GM18858 (cell line): ENCODE results near the gene CFAP299.
"Not testable (repeated sequence)": the region's sequence is repeated elsewhere in the genome, so short reads cannot be mapped to it uniquely, and the experiment has no call there.

Source experiments
- ATAC-seq: cut with Tn5 transposase; IDR thresholded peaks from one replicate; pipeline ENCODE4 v1.9.1; 2021; ENCODE audit not compliant: unreplicated experiment

CFAP299 gene

GRCh38 chr4:80705311-80705710 lies 369.8 kb downstream of the CFAP299 start:
- no peak for ATAC-seq

DNA sequence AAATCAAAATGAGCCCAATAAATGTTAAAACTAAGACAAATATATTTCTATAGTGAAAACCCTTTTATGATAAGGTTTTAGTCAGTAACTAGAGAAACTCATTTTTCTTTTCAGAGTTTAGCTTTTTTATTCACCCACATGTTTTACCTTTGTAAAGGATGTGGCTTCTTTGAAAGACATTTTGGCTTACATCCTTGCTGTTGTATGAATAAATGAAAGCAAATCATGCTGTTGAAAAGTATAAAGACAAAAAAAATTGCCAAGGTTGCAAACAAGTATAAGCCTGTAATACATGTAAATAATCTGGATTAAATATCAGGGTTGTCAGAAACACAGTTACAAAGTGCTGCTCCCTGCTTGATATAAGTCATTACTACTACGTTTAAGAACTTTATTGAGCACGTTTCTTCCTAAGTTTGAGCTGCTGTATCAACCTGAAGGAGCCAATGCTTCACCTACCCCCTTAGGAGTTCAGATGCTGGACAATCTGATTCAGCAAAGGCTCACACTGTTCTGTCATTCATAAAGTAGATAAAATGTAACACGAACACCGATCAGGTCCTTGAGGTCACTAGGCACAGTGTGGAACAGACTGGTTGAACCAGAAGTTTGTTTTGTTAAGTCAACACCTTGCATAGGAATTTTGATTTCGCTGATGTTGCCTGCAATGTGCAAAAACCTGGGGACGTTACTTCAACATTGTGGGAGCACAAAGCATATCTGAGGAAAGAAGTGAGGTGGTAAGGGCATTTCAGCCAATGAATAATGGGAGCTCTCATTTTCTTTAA lies 373.7 kb downstream of the CFAP299 start:
- ATAC-seq, result no peak

- no peak for ATAC-seq
Measured at GRCh38 chr4:80710748-80711451, 375.4 kb downstream of the CFAP299 start.

DNA sequence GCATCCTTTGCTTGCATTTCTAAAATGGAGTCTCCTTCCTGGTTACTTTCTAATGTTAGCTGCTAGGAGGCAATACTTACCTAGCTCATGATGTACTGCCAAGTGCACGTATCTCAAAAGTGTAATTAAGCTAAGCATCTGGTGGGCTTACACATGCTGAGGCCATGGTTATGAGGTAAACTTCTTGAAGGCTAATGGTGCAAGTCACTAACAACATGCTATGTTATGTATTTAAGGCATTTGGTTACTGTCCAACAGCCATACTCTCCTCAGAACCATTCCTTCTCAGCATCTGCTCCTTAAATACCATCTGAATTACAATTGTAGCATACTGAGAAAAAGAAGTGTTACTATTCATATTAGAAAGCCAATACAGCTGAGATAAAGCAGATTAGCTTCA lies 376.4 kb downstream of the CFAP299 start:
- no peak for ATAC-seq

GRCh38 chr4:80713409-80713808 lies 377.9 kb downstream of the CFAP299 start:
- no peak for ATAC-seq

- ATAC-seq, result no peak
Measured at GRCh38 chr4:80717204-80717603, 381.7 kb downstream of the CFAP299 start.

GRCh38 chr4:80726471-80726870 lies 390.9 kb downstream of the CFAP299 start:
- ATAC-seq, result no peak

- no peak for ATAC-seq
Measured at GRCh38 chr4:80730158-80730557, 394.6 kb downstream of the CFAP299 start.

- ATAC-seq, result no peak
Measured at GRCh38 chr4:80731436-80731835, 395.9 kb downstream of the CFAP299 start.

- no peak for ATAC-seq
Measured at GRCh38 chr4:80732010-80732409, 396.5 kb downstream of the CFAP299 start.

DNA sequence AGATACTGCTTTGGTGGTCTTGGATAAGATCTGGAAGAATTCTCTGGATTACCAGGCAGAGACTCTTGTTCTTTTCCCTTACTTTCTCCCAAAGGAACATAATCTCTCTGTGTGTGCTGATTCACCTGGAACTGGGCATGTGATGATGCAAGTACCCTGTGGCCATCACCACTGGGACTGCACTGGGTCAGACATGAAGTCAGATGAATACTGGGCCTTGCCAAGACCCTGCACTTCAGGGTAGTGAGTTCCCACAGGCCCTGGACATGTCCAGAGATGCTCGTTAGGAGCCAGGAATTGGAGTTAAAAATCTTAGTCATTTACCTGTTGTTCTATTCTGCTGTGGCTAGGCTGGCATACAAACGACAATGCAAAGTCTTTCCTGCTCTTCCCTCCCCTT lies 404.8 kb downstream of the CFAP299 start:
- no peak for ATAC-seq

GRCh38 chr4:80749558-80749957 lies 414.0 kb downstream of the CFAP299 start:
- ATAC-seq, result not testable (repeated sequence)

DNA sequence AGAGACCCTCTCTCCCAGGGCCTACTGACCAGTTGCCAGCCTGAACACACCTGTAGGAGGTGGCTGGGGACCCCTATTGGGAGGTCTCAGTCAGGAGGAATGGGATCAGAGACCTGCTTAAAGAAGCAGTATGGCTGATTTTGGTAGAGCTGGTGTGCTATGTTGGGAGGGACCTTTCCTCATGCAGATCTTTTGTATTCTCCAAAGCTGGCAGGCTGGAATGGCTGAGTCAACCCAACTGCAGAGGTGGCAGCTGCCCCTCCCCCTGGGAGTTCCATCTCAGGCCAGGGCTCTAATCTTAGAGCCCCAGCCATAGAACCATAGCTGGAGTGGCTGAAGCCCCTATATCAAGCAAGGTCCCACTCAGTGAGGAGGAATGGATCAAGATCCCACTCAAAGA lies 415.7 kb downstream of the CFAP299 start:
- no peak for ATAC-seq

DNA sequence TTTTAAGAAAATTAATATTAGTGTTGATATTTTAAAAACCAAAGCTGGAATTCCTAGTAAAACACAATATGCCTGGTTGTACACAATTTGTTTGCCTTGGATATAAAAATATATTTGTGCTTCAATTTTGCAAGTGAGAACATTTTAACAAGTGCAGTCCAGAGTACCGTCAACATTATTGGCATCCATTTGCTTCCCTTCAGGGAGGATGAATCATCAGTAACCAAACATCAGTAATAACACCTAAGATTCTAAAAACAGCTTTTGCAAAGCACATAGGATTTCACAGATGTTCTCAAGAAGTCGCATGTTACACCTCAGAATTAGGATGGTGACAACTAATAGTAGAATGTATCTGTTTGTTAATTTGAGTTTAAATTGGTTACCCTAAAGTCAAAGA lies 432.4 kb downstream of the CFAP299 start:
- no peak for ATAC-seq

GRCh38 chr4:80776168-80776567 lies 440.6 kb downstream of the CFAP299 start:
- no peak for ATAC-seq

GRCh38 chr4:80781431-80781830 lies 445.9 kb downstream of the CFAP299 start:
- ATAC-seq, result no peak

- no peak for ATAC-seq
Measured at GRCh38 chr4:80787306-80787705, 451.8 kb downstream of the CFAP299 start.

DNA sequence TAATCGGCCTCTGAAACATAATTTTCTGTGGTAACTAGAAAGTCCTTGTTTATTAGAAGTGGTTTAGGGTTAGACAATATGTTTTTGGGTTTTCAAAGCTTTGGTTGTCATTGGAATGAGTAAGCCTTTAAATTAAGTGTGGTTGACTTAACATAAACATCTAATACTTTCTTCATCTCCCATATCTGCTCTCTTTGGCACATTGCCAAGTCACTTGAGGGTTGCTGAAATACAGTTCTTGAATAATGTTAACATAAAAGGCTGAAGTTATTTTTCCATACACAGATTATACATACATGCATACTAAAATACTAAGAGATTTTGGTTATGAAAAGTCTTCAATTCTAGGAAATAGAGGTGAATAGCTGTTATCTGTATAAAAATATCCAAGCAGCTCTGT lies 453.3 kb downstream of the CFAP299 start:
- no peak for ATAC-seq

- no peak for ATAC-seq
Measured at GRCh38 chr4:80790152-80790551, 454.6 kb downstream of the CFAP299 start.

- not testable (repeated sequence) for ATAC-seq
Measured at GRCh38 chr4:80793660-80794059, 458.1 kb downstream of the CFAP299 start.

GRCh38 chr4:80798082-80798481 lies 462.6 kb downstream of the CFAP299 start:
- ATAC-seq, result no peak

- ATAC-seq, result not testable (repeated sequence)
Measured at GRCh38 chr4:80800719-80801118, 465.2 kb downstream of the CFAP299 start.
